Measurements from ENCODE around the gene PRSS2. TPM values are rescaled to one million over a fixed set of nuclear protein-coding genes. Genes with fewer than 3 reads are reported as not detected.

PRSS2 gene
- total RNA-seq, 1 experiment from 2014 or later: 0.40 TPM

GRCh38 chr7:142805350-142806021, 34.7 kb downstream of the PRSS2 start:
- peaks cover 39% of the 10 kb centered on the region for H3K4me1 ChIP-seq (ENCODE audit: insufficient read depth, low read length)
- DNase-seq (no peak), ATAC-seq (no peak)
- H3K4me3 ChIP-seq (ENCODE audit: low read length): no peak overlapping the region
- peaks cover 19% of the 10 kb centered on the region for H3F3A ChIP-seq (ENCODE audit: low read length, unreplicated experiment)
- no peak overlapping the region for H3K9ac ChIP-seq (ENCODE audit: low read length)
- POLR2A ChIA-PET (ENCODE audit: unreplicated experiment): no interaction called here
- peaks cover 5% of the 10 kb centered on the region for H3K79me2 ChIP-seq (ENCODE audit: low read length)
- peaks cover 30% of the 10 kb centered on the region for H3K36me3 ChIP-seq (ENCODE audit: low read depth, low read length)
- H3K9me3 ChIP-seq (ENCODE audit: low read length): no peaks in the 10 kb centered on the region
- H3K27ac ChIP-seq (ENCODE audit: low read length): peak overlapping the region; percentile 98
- H3K27me3 ChIP-seq (ENCODE audit: low read length): no peaks in the 10 kb centered on the region
- no peaks in the 10 kb centered on the region for H3K9me2 ChIP-seq (replicated peaks; ENCODE audit: low read length)
- no TSS peak for BruUV-seq (replicated peaks)
- no peak overlapping the region for H3K4me2 ChIP-seq (ENCODE audit: low read length)
- CTCF ChIA-PET: no interaction called here
- no peaks in the 10 kb centered on the region for H4K20me1 ChIP-seq (ENCODE audit: low read length)
- TF ChIP-seq EZH2 (IDR thresholded peaks at IDR 0.05; ENCODE audit: low read length, unreplicated experiment) (no peak), EZH2phosphoT487 (IDR thresholded peaks at IDR 0.05; ENCODE audit: borderline replicate concordance, low read length) (no peak)
- TF ChIP-seq, protein P1, sequence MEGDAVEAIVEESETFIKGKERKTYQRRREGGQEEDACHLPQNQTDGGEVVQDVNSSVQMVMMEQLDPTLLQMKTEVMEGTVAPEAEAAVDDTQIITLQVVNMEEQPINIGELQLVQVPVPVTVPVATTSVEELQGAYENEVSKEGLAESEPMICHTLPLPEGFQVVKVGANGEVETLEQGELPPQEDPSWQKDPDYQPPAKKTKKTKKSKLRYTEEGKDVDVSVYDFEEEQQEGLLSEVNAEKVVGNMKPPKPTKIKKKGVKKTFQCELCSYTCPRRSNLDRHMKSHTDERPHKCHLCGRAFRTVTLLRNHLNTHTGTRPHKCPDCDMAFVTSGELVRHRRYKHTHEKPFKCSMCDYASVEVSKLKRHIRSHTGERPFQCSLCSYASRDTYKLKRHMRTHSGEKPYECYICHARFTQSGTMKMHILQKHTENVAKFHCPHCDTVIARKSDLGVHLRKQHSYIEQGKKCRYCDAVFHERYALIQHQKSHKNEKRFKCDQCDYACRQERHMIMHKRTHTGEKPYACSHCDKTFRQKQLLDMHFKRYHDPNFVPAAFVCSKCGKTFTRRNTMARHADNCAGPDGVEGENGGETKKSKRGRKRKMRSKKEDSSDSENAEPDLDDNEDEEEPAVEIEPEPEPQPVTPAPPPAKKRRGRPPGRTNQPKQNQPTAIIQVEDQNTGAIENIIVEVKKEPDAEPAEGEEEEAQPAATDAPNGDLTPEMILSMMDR (conservative IDR thresholded peaks at IDR 0.05; ENCODE audit: low read depth, low read length): no peak
- H2AFZ ChIP-seq (ENCODE audit: low read length): no peak overlapping the region
- intact Hi-C loops (cut with micrococcal nuclease): no loop called here

DNA sequence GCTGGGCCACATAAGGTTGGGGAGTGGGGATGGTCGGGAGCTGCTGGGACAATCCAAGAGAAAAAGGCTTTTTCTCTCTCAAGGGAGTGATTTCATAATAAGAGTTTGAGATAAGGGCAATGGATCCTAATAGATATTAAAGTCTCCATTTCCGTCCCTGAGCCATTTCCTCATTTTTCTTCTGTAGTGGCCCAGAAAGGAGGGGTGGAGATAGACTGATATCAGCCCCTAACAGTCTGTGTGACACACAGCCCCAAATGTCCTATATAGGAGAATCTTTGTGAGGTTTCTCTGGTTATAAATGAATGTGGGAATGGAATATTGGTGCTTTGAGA, 35.2 kb downstream of the PRSS2 start:
- TF ChIP-seq EZH2phosphoT487 (IDR thresholded peaks at IDR 0.05; ENCODE audit: borderline replicate concordance, low read length): no peak
- TF ChIP-seq EZH2 (IDR thresholded peaks at IDR 0.05; ENCODE audit: low read length, unreplicated experiment): no peak
- TF ChIP-seq, protein P1 (conservative IDR thresholded peaks at IDR 0.05; ENCODE audit: low read depth, low read length): no peak
- H3K4me1 ChIP-seq (ENCODE audit: insufficient read depth, low read length): peaks cover 44% of the 10 kb centered on the region
- no peak overlapping the region for H2AFZ ChIP-seq (ENCODE audit: low read length)
- H3K36me3 ChIP-seq (ENCODE audit: low read depth, low read length): peaks cover 27% of the 10 kb centered on the region
- no TSS peak for BruUV-seq (replicated peaks)
- H3K9me3 ChIP-seq (ENCODE audit: low read length): no peaks in the 10 kb centered on the region
- H3K4me2 ChIP-seq (ENCODE audit: low read length): no peak overlapping the region
- no peak overlapping the region for H3K4me3 ChIP-seq (ENCODE audit: low read length)
- ChIA-PET CTCF (no interaction called here), POLR2A (ENCODE audit: unreplicated experiment) (no interaction called here)
- no peak for DNase-seq
- no peaks in the 10 kb centered on the region for H4K20me1 ChIP-seq (ENCODE audit: low read length)
- ATAC-seq: no peak
- peak overlapping the region; percentile 98 for H3K27ac ChIP-seq (ENCODE audit: low read length)
- H3K9me2 ChIP-seq (replicated peaks; ENCODE audit: low read length): no peaks in the 10 kb centered on the region
- H3F3A ChIP-seq (ENCODE audit: low read length, unreplicated experiment): peaks cover 19% of the 10 kb centered on the region
- H3K9ac ChIP-seq (ENCODE audit: low read length): peak overlapping the region; percentile 85
- peaks cover under 1% of the 10 kb centered on the region; the same call in 1 of the 2 replicates for H3K79me2 ChIP-seq (ENCODE audit: low read length)
- intact Hi-C loops (cut with micrococcal nuclease): no loop called here
- H3K27me3 ChIP-seq (ENCODE audit: low read length): no peaks in the 10 kb centered on the region

DNA sequence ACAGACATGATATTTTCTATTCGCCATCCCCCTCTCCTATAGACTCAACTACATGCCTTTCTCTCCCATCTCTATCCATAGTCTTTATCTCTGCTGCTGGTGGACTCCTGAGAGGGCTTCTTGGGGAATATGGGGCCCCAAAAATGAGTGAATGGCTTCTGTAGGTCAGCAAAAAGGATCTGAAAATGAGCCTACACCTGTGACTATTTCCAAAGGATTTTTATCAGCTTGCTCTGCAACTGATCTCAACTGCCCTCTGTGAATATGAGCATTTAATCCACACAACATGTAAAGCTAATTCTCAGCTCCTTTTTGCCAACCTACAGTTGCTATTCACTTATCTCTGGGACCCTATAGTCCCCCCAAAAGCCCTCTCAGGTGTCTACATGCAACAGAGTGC, 36.2 kb downstream of the PRSS2 start:
- CTCF ChIA-PET: interaction anchor here (8.1 kb wide), 1 partner anchor 23 kb away, joined by 90 read pairs; no protein-coding TSS in a partner anchor
- POLR2A ChIA-PET (ENCODE audit: unreplicated experiment): no interaction called here

More for the DNA sequence above, 36.2 kb downstream of the PRSS2 start:
- Histone ChIP-seq H3K27me3 (ENCODE audit: low read length) (no peaks in the 10 kb centered on the region), H3K9me3 (ENCODE audit: low read length) (no peaks in the 10 kb centered on the region), H3K36me3 (ENCODE audit: low read depth, low read length) (peaks cover 21% of the 10 kb centered on the region), H3K4me2 (ENCODE audit: low read length) (peak overlapping the region; percentile 24), H3F3A (ENCODE audit: low read length, unreplicated experiment) (peaks cover 19% of the 10 kb centered on the region), H3K4me1 (ENCODE audit: insufficient read depth, low read length) (peaks cover 48% of the 10 kb centered on the region), H2AFZ (ENCODE audit: low read length) (no peak overlapping the region), H3K9me2 (replicated peaks; ENCODE audit: low read length) (no peaks in the 10 kb centered on the region), H4K20me1 (ENCODE audit: low read length) (no peaks in the 10 kb centered on the region), H3K9ac (ENCODE audit: low read length) (peak overlapping the region; percentile 85), H3K4me3 (ENCODE audit: low read length) (peak overlapping the region; percentile 20; the same call in 1 of the 2 replicates), H3K79me2 (ENCODE audit: low read length) (0 out of 2 replicates have a peak, but pooled peaks cover under 1% of the 10 kb centered on the region), H3K27ac (ENCODE audit: low read length) (peak overlapping the region; percentile 98)
- DNase-seq (no peak), ATAC-seq (no peak)
- BruUV-seq (replicated peaks): no TSS peak
- TF ChIP-seq EZH2phosphoT487 (IDR thresholded peaks at IDR 0.05; ENCODE audit: borderline replicate concordance, low read length): no peak
- no peak for TF ChIP-seq EZH2 (IDR thresholded peaks at IDR 0.05; ENCODE audit: low read length, unreplicated experiment)
- TF ChIP-seq, protein P1 (conservative IDR thresholded peaks at IDR 0.05; ENCODE audit: low read depth, low read length): no peak
- intact Hi-C loops (cut with micrococcal nuclease): no loop called here
